ENCODE measurements around the gene MYO1E. TPM values are rescaled to one million over a fixed set of nuclear protein-coding genes. Genes with fewer than 3 reads are reported as not detected.
A peak's percentile ranks its signal among the peaks of the same experiment; 100 is the strongest.

Gene MYO1E
- total RNA-seq, 6 experiments from 2014 or later, result 45.2 to 139 (median 68.9) TPM

- DNase-seq (no peak), ATAC-seq (no peak)
- 96% methylated on average over 9 of the region's 13 CpGs for WGBS (ENCODE audit: insufficient coverage, low coverage, low lambda C conversion rate, missing lambda C conversion rate)
- Histone ChIP-seq H3K27me3 (no peaks in the 10 kb centered on the region), H3K4me3 (no peak overlapping the region), H3K4me1 (peaks cover 0 to 21% (median 4%) of the 10 kb centered on the region in 4 donors), H3K36me3 (no peaks in the 10 kb centered on the region), H3K27ac (no peak overlapping the region), H3K9me3 (no peaks in the 10 kb centered on the region)
- no peak for TF ChIP-seq POLR2A (IDR thresholded peaks at IDR 0.05)
- no peak for TF ChIP-seq CTCF (IDR thresholded peaks at IDR 0.05)
- intact Hi-C loops (cut with DNase I), result no loop called here
Measured at GRCh38 chr15:59250249-59250648, 122.4 kb downstream of the MYO1E start.

GRCh38 chr15:59249816-59250215 lies 122.9 kb downstream of the MYO1E start:
- Histone ChIP-seq H3K4me1 (peaks cover 0 to 17% (median 2%) of the 10 kb centered on the region in 4 donors), H3K4me3 (no peak overlapping the region), H3K9me3 (no peaks in the 10 kb centered on the region), H3K27me3 (no peaks in the 10 kb centered on the region), H3K36me3 (no peaks in the 10 kb centered on the region), H3K27ac (no peak overlapping the region)
- DNase-seq, result no peak
- no peak for ATAC-seq
- intact Hi-C loops (cut with DNase I), result no loop called here
- TF ChIP-seq CTCF (IDR thresholded peaks at IDR 0.05), result no peak
- TF ChIP-seq POLR2A (IDR thresholded peaks at IDR 0.05), result no peak
- WGBS (ENCODE audit: insufficient coverage, low coverage, low lambda C conversion rate, missing lambda C conversion rate), result 74% methylated on average over 3 of the region's 5 CpGs

GRCh38 chr15:59247364-59247763 lies 125.3 kb downstream of the MYO1E start:
- Histone ChIP-seq H3K27ac (no peak overlapping the region), H3K4me3 (no peak overlapping the region), H3K27me3 (no peaks in the 10 kb centered on the region), H3K9me3 (no peaks in the 10 kb centered on the region), H3K4me1 (peaks cover 0 to 12% (median 0%) of the 10 kb centered on the region in 4 donors), H3K36me3 (no peaks in the 10 kb centered on the region)
- intact Hi-C loops (cut with DNase I), result no loop called here
- 17% methylated on average over 2 of the region's 2 CpGs for WGBS (ENCODE audit: insufficient coverage, low coverage, low lambda C conversion rate, missing lambda C conversion rate)
- TF ChIP-seq POLR2A (IDR thresholded peaks at IDR 0.05) (no peak), CTCF (IDR thresholded peaks at IDR 0.05) (peak; percentile 56 to 72 (median 69))
- DNase-seq (peak in 2 of 3 donors; percentile 35 to 63), ATAC-seq (peak; percentile 83 to 94 (median 90))

- no peak for ATAC-seq
- Histone ChIP-seq H3K27me3 (no peaks in the 10 kb centered on the region), H3K4me1 (no peaks in the 10 kb centered on the region), H3K9me3 (no peaks in the 10 kb centered on the region), H3K4me3 (no peak overlapping the region), H3K36me3 (no peaks in the 10 kb centered on the region), H3K27ac (no peak overlapping the region)
- intact Hi-C loops (cut with DNase I), result no loop called here
- no peak for DNase-seq
- TF ChIP-seq POLR2A (IDR thresholded peaks at IDR 0.05) (no peak), CTCF (IDR thresholded peaks at IDR 0.05) (no peak)
- 84% methylated on average over 2 of the region's 2 CpGs for WGBS (ENCODE audit: insufficient coverage, low coverage, low lambda C conversion rate, missing lambda C conversion rate)
Measured at GRCh38 chr15:59245559-59245958, 127.1 kb downstream of the MYO1E start.

GRCh38 chr15:59244337-59244736 lies 128.3 kb downstream of the MYO1E start:
- Histone ChIP-seq H3K36me3 (no peaks in the 10 kb centered on the region), H3K4me3 (no peak overlapping the region), H3K27ac (no peak overlapping the region), H3K4me1 (no peaks in the 10 kb centered on the region), H3K27me3 (no peaks in the 10 kb centered on the region), H3K9me3 (no peaks in the 10 kb centered on the region)
- intact Hi-C loops (cut with DNase I), result no loop called here
- no peak for TF ChIP-seq POLR2A (IDR thresholded peaks at IDR 0.05)
- no peak for TF ChIP-seq CTCF (IDR thresholded peaks at IDR 0.05)
- whole genome bisulfite sequencing (ENCODE audit: insufficient coverage, low coverage, low lambda C conversion rate, missing lambda C conversion rate), result 72% methylated on average over 3 of the region's 3 CpGs
- ATAC-seq (peak in 1 of 4 donors; percentile 60), DNase-seq (no peak)
